VCaP (cell line): ENCODE data around the gene MPIG6B.

Experiments used
- H3K27ac ChIP-seq: fragments of 450-650 bp; 2 replicates; pipeline ENCODE4 v1.5.1; 2017
- TF ChIP-seq, protein P1 (sequence below): fragments of 450-650 bp; conservative IDR thresholded peaks from 2 replicates; pipeline ENCODE4 v1.5.1; 2017; ENCODE audit warnings: mild to moderate bottlenecking, moderate library complexity

Gene MPIG6B

DNA sequence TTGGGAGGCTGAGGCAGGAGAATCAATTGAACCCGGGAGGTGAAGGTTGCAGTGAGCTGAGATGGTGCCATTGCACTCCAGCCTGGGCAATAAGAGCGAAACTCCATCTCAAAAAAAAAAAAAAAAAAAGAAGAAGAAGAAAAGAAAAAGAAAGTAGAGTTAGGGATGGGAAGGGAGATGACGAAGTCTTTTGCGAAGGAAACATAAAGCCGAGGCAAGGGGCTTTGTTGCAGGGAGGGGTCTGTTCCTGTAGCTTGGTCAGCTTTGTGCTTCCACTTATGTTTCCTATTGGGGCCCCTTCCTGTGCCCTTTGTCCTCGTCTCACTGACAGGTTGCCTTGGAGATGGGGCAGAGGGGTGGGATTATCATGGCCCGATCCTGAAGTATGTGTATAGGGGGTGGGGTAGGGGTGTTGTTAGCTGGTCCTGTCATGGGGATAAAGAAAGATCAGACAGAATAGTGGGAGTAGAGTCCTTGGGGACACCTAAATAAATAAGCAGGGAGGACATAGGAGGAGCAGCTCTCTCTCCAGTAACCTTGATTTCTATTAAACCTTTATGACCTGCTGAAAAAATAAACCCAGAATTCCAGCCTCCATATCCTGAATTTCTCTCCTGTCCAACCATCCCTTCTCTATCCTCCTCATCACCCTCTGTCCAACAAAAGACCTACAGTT is 14.3 kb downstream of the MPIG6B start:
- TF ChIP-seq, protein P1, sequence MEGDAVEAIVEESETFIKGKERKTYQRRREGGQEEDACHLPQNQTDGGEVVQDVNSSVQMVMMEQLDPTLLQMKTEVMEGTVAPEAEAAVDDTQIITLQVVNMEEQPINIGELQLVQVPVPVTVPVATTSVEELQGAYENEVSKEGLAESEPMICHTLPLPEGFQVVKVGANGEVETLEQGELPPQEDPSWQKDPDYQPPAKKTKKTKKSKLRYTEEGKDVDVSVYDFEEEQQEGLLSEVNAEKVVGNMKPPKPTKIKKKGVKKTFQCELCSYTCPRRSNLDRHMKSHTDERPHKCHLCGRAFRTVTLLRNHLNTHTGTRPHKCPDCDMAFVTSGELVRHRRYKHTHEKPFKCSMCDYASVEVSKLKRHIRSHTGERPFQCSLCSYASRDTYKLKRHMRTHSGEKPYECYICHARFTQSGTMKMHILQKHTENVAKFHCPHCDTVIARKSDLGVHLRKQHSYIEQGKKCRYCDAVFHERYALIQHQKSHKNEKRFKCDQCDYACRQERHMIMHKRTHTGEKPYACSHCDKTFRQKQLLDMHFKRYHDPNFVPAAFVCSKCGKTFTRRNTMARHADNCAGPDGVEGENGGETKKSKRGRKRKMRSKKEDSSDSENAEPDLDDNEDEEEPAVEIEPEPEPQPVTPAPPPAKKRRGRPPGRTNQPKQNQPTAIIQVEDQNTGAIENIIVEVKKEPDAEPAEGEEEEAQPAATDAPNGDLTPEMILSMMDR, result no peak
- peak overlapping the region; percentile 99 for H3K27ac ChIP-seq

- peak overlapping the region; percentile 99 for H3K27ac ChIP-seq
- TF ChIP-seq, protein P1, result peak; percentile 54
Measured at GRCh38 chr6:31737991-31738979, 15.1 kb downstream of the MPIG6B start.

DNA sequence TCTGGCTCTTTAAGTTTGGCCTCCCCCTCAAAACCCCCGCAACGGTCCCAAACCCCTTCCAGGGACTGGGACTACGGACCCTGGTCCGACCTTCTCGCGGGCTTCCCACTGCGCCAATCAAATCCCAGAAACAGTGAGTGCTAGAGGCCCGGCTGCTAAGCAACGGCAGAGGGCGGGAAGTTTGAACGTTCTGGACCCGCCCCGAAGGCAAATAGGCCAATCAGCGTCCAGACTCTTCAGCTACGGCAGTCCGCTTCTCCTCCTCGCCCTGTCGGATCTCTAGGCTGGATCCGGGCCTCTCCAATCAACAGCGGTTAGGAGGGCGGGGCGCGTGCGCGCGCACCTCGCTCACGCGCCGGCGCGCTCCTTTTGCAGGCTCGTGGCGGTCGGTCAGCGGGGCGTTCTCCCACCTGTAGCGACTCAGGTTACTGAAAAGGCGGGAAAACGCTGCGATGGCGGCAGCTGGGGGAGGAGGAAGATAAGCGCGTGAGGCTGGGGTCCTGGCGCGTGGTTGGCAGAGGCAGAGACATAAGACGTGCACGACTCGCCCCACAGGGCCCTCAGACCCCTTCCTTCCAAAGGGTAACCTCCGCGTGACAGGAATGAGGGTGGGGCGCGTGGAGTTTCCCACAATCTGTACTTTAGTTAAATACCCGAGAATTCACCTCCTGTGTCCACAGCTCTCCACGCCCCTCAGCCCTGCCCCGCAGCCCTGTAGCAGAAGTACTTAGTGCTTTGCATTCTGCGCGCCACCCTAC is 16.6 kb downstream of the MPIG6B start, which contains the start of gene MSH5:
TSS of gene MSH5 (plus strand) at position 367 of the 758 bp plus-strand sequence. CDS start 462 bp downstream, outside the sequence.
- TF ChIP-seq, protein P1, result no peak

GRCh38 chr6:31740397-31741223 is 17.4 kb downstream of the MPIG6B start:
- TF ChIP-seq, protein P1, result no peak
- H3K27ac ChIP-seq, result peak overlapping the region; percentile 99

More for the DNA sequence above, 16.6 kb downstream of the MPIG6B start, which contains the start of gene MSH5:
- peak within 1 kb of the TSS; percentile 99 for H3K27ac ChIP-seq

DNA sequence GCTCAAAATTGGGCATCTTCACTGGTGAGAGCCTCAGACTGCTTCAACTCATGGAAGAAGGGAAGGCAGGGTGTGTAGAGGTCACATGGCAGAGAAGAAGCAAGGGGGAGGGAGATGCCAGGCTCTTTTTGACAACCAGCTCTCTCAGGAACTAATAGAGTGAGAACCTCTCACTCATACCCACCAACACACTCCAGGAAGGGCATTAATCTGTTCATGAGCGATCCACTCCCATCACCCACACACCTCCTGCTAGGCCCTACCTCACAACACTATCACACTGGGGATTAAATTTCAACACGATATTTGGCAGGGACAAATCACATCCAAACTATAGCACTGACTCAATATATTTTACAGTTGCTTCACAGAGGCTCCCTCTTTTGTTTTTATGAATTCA is 18.6 kb downstream of the MPIG6B start:
- TF ChIP-seq, protein P1, result no peak
- no peak overlapping the region for H3K27ac ChIP-seq

DNA sequence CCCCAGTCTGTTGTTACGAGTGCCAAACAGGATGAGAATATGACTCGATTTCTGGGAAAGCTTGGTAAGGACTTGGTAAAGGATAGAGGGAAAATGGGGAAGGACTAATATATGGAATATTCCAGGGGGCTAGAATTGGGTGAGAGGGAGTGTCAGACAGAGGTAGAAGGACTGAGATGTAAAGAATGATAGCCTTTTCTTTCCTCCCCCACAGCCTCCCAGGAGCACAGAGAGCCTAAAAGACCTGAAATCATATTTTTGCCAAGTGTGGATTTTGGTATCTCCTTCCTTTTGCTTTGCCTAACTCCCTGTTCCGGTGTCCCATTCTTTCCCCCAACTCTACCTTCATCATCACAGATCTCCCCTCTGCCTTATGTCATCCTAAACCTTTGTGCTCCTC is 19.7 kb downstream of the MPIG6B start:
- no peak overlapping the region for H3K27ac ChIP-seq
- TF ChIP-seq, protein P1, result no peak
